Skeletal muscle cell (primary cell): ENCODE results near the gene ZNF496.
"Not testable (repeated sequence)": the region's sequence is repeated elsewhere in the genome, so short reads cannot be mapped to it uniquely, and the experiment has no call there.

Experiments used
- DNase-seq: peaks from one replicate; pipeline ENCODE4 v3.0.0-alpha.2; 2010; ENCODE audit warnings: low read depth
- H3K4me3 ChIP-seq: 2 replicates; pipeline ENCODE4 v1.5.1; 2011; ENCODE audit warnings: low read depth, mild to moderate bottlenecking, control low read depth, low read length, moderate library complexity

The ZNF496 gene

DNA sequence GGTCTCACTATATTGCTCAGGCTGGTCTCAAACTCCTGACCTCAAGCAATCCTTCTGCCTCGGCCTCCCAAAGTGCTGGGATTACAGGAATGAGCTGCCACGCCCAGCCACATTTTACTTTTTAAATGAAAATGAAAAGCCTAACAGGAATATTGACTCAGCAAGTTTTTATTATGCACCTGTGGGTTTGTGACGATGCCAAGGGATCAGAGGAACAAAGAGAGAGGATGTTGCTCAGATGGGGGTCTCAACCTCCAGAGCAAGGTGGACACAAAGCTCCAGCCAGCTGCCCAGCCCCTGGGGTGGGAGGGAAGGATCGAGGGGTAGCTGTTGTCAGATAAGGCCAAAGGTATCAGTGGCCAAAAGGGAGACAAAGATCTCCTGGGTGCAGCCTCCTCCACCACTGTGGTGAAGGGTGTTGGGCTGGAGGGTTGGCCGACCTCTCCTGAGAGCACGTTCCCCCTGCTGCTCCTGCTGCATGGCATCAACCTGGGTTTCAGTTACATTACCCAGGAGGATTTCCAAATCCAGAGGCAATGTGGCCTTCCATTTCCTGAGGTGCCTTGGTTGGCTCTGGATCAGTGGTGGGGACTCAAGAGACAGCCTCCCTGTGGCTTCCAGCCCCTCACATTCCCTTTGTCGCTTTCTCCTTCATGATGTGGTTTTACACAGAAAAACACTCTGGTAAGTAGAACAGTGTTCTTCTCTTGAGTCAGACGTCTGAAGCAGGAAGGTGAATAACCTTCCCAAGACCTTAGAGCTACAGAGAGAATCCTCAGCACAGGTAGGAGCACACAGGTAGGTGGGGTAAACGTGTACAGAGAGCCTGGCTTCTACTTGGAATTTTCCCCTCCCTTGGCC lies 34.2 kb downstream of the ZNF496 start:
- no peak for DNase-seq
- no peak overlapping the region for H3K4me3 ChIP-seq

DNA sequence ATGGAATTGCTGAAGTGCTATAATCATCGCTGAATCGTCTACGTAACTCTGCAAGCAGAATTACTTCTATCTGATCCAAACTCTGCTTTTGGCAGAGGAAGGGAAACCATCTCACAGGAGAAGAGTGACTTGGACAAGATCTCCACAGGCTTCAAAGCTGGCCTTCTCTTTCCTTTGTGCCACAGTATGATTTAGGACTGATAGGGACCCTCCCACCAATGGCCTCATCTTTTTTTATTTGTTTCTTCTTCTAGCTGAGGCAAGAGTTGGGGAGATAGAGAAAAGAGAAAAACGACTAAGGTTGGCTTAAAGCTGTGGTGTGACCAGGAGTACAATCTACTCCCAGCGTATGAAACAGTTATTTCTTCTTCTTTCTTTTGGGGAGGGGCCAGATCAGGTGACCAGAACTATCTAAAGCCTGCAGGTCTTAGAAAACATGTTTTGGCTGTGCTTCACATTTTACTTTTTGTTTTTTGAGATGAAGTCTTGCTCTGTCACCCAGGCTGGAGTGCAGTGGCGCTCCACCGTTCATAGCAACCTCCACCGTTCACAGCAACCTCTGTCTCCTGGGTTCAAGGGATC lies 35.0 kb downstream of the ZNF496 start:
- DNase-seq = no peak
- no peak overlapping the region for H3K4me3 ChIP-seq

DNA sequence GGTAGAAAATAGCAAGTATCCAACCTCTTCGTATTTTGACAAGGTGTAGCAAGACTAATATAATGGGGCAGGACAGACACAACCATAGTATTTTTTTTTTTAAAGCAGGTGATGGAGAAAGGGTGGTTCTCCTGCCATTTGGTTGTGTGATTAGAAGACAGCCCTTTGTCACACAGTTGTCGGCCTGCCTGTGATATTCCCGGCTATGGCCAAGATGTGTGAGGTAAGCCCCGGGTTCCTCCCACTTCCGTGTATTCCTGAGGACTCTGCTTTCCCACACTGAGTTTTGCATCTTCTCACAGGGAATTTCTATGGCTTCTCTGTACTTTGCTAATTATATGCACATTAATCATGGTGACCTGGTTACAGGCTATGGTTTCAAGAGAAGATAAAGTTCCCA lies 35.9 kb downstream of the ZNF496 start:
- no peak for DNase-seq

DNA sequence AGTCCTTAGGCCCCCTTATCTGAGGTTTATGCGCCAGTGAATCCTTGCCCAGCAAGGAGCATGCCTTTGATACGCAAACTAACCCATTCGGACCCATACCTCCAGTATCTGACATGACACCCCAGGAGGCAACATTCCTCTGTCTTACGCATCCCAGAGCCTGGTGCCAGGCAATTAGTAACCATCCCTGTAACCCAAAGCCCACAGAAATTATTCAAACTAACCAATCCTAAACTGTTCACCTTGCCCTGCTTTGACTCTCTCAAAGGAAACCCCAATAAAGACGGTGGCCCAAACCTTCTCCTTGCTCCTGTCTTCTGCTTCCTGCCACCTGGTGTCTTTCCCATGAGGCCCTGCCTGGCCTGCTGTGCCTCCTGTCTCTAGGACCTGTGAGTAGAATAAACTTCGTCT lies 36.4 kb downstream of the ZNF496 start:
- no peak overlapping the region for H3K4me3 ChIP-seq
- no peak for DNase-seq

More for the DNA sequence above, 35.9 kb downstream of the ZNF496 start:
- no peak overlapping the region for H3K4me3 ChIP-seq

DNA sequence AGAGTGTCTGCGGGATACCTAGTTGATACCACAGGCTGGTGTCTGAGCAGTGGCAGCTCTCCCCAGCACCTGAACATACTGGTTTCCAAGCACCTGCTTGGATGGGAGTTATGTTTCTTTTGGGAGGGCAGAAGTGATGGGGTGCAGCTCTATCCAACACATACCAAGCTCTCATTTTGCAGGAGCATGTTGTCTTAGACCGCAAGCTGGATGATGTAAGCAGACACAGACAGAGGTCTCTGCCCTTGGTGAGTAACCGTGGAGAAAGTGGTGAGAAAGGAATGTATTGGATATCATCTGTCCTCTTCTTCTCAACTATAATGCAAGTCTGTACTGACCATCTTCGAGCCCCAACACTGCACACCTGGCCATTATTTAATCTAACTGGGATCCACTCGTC lies 37.4 kb downstream of the ZNF496 start:
- H3K4me3 ChIP-seq = no peak overlapping the region
- DNase-seq = peak; percentile 75

DNA sequence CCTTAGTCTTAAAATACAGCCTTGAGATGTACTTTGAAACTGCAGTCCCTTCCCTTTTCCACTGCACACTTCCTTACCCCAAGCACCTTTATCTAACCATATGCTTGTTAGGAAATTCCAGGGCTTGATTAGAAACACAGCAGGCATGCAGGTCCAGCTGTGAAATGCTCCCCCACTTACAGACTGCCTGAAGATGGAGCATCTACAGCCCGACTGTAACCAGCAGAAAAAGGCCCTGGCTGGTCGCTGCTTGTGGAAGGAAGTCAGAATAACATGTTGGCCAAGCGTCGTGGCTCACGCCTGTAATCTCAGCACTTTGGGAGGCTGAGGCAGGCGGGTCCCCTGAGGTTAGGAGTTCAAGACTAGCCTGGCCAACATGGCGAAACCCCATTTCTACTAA lies 38.6 kb downstream of the ZNF496 start:
- no peak overlapping the region for H3K4me3 ChIP-seq
- DNase-seq = no peak

DNA sequence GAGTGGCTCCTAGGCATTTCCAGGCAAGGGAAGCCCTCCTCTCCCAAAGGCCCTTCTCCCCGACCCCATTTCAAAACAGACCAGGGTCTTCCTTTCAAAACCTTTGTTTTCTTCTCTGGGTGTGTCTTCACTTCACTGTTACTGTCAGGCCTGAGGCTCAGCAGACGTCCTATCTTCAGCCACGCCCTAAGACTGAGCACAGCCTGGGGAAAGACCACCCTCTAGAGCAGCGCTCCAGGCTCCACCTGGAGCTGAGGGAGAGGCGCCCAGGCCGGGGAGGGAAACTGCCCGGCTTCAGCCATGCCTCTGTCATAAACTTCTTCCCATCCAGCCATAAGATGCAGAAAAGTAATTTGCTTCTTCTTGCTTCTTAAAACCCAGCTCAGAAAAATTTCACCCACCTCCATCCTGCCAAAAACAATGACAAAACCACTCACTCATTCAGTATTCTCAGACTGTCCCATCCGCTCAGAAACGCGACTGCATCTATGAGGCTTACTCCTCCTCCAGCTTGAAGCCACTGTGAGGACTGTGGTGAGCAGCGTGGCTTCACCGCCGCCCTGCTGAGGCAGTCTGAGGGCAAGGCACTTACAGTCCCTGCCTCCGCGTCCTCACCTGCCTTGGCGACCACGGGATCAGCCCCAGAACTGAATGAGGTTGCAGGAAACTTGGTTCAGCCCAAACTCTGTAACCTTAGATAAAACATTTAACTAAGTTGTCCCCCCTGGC lies 39.7 kb downstream of the ZNF496 start:
- H3K4me3 ChIP-seq = no peak overlapping the region
- DNase-seq = no peak

DNA sequence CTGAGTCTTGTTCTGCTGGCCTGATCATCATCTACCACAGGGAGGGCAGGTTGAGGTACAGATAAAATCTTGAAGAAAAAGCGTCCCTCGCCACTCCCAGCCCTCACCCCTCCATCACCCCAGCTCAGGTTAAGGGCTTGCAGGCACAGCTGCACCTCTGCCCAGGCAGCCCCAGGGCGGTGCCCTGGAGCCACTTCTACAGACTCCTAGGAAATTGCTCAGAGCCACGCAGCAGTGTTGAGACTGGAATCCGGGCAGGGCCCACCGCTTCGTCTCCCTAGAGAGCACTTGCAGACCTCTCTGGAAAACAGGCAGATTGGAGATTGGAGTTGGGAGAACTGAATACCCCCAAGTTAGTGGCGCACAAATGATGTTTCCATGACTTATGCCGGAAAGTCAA lies 40.5 kb downstream of the ZNF496 start:
- no peak for DNase-seq
- H3K4me3 ChIP-seq = no peak overlapping the region

DNA sequence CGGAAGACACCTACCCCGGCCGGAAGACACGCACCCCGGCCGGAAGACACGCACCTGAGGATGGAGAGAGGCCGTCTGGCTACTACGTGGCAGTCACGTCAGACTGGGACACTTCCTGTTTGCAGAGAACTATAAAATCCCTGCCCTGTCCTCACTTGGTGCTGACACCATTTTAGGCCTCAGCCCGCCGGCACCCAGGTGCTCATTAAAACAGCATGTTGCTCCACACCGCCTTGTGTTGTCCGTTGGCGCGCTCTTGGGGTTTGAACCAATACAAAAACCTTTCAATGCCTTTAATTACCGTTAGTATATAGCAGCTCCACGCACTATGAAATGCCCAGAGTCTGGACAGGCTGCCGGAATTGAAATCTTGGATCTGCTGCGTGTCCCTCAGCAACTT lies 41.1 kb downstream of the ZNF496 start:
- no peak overlapping the region for H3K4me3 ChIP-seq
- no peak for DNase-seq

DNA sequence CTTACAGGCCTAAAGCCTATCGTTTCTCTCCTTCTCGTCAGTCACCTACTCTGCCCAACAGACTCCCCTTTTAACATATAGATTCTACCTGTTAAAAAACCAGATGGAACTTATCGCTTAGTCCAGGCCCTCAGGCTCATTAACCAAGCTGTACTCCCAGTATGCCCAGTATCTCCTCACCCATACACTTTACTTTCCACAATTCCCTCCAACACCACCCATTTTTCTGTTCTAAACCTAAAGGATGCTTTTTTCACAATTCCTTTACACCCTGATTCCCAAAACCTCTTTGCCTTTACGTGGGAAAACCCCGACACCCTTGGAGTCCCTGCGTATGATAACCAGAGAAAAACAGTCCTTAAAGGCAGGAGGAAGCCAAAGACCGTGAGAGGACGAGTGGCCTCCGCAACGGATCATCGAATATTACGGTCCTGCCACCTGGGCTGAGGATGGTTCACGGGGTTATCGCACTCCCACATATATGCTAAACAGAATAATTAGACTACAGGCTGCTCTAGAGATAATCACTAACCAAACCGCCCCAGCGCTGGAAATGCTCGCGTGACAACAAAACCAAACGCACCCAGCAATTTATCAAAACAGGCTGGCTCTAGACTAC lies 42.3 kb downstream of the ZNF496 start:
- DNase-seq, H3K4me3 ChIP-seq: not testable (repeated sequence)

DNA sequence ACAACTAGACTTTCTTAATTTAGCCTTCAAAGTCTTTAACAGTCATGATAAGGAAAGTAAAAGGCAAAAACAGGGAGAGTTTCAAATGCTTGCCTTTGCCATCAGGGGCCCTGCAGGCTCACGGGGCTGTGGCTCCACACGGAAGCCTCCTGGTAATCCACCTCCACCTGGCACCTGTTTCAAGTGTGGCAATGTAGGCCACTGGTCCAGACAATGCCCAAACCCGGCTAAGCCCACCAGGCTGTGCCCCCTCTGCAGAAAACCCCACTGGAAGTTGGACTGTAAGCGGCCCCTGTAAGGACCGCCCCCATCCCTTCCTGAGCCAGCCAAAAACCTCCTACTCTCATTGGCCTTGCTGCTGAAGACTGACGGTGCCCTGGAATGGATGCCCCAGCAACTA lies 43.3 kb downstream of the ZNF496 start:
- no peak overlapping the region for H3K4me3 ChIP-seq
- DNase-seq = no peak

DNA sequence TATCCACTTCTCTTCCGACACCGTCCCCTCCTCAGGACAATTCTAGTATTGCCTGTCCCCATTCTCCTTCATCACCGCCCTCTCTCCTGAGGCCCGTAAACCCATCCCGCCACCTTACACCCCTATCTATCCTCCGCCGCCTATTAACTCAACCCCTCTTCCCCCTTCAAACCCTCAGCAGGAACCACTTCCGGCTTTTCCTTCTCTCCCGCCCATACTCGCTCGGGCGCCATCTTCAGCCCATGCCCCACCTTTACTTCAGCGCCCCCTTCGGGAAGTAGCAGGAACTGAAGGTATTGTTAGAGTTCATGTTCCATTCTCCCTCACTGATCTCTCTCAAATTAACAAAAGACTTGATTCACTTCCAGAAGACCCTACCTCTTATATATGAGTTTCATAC lies 44.2 kb downstream of the ZNF496 start:
- DNase-seq = no peak

DNA sequence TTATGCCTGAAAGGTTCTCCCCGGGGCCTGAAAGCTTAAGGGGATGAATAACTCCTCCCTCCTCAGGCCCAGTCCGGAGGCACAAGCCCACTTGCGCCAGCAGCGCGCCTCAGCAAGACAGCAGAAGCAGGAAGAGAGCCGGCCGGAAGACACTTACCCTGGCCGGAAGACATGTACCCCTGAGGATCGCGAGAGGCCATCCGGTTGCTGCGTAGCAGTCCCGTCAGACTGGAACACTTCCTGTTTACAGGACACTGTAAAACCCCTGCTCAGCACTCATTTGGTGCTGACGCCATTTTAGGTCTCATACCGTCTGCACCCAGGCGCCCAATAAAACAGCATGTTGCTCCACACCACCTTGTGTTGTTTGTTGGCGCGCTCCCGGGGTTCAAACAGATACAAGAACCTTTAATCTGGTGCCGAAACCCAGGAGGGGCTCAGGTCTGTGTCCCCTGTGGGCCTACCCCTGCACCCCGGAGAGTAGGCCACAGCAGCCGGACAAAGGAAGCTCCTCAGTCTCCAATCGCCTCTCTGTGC lies 45.5 kb downstream of the ZNF496 start:
- no peak overlapping the region for H3K4me3 ChIP-seq
- DNase-seq = no peak

More for the DNA sequence above, 44.2 kb downstream of the ZNF496 start:
- H3K4me3 ChIP-seq = no peak overlapping the region

DNA sequence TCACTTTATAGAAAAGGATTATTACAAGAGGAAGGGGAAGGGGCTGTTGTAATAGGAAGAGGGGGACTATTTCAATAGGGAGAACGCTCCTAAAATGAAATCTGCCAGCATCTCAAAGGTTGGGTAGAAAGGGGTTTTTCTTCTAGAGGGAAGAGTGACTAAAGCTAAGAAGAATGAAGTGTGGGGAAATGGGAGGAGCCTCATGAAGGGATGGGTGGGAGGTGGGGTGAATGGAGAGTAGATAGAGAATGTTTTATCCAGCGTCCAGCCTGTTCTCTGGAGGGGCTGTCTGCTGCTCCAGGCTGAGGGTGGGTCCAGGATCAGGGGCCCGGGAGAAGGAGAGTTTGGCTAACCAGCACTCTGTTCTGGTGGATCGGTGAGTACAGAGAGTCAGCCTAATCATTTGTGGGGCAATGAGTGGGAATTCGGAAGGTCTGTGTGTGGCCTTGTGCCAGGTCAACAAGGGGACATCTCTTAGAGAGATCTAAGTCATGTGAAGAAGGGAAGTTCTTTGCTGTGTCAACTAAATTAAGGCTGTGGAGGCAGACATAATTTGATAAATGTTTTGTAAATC lies 50.6 kb downstream of the ZNF496 start:
- no peak for DNase-seq
- H3K4me3 ChIP-seq = no peak overlapping the region

DNA sequence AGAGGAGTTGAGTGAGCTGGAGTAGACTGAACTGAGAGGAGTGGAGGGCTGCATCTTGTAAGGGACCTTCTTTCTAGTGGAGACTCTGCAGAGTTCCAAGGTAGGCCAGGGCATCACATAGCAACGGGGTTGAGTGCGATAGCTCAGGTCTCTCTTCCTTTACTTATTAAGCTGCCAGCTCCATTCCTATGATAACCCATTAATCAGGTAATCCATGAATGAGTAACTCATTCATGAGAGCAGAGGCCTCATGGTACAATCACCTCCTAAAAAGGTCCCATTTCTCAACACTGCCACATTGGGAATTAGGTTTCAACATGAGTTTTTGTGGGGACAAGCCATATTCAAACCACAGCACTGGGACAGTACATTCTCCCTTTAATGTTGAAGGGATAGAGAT lies 54.5 kb downstream of the ZNF496 start:
- DNase-seq = no peak
- no peak overlapping the region for H3K4me3 ChIP-seq

DNA sequence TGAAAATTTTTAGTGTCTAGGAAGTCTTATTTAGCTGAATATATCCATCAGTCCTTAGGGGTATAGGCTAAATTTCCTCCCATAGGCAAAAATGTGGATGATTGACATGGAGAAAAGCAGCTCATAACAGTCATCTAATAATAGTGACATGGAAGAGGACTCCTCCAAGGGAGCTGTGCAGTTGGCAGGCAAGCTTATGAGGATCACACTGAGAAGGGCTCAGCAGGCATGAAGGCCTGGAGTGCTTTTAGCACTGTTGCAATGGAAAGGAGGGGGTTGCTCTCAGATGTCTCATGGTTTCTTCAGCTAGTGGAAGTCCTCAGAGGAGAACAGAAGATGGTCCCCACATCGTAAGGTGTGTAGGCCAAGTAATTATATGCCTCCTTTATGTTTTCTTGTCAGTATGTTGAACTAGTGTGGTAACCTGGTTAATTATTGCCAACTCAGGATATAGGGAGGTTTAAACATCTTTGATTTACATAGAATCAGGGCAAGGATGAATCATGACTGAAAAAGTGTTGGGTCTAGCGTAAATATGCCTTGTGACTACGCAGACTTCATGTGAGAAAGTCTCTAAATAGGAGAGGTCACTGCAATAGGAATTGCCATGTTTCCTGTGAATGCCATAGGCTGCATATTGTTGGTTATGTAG lies 56.9 kb downstream of the ZNF496 start:
- DNase-seq = no peak
- H3K4me3 ChIP-seq = no peak overlapping the region

DNA sequence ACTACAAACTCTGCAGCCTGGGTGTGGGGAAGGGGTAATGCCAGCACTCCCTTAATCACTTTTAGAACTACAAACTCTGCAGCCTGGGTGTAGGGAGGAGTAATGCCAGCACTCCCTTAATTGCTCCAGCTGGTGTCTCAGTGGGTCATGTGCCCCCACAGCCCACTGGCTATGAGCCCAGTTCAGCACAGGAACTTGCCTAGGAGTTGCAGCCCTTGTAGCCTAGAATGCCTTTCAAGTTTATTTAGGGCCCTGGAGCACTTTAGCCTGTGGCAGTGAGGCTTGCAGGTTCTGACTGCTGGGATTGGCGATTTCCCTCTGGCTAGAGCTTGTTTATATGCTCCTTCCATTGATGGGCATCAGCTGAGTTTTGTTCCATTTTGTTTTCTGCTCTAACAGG lies 58.7 kb downstream of the ZNF496 start:
- no peak overlapping the region for H3K4me3 ChIP-seq
- DNase-seq = no peak

DNA sequence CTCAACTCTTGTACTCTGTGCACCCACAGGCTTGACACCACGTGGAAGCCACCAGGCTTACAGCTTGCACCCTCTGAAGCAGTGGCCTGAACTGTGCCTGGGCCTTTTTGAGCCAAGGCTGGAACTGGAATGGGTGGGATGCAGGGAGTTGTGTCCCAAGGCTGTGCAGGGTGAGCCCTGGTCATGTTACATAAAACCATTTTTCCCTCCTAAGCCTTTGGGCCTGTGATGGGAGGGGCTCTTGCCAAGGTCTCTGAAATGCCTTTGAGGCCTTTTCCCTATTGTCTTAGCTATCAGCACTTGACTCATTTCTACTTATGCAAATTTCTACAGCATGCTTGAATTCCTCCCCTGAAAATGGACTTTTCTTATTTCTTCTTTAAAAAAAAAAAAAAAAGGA lies 61.7 kb downstream of the ZNF496 start:
- DNase-seq = no peak
- no peak overlapping the region for H3K4me3 ChIP-seq

DNA sequence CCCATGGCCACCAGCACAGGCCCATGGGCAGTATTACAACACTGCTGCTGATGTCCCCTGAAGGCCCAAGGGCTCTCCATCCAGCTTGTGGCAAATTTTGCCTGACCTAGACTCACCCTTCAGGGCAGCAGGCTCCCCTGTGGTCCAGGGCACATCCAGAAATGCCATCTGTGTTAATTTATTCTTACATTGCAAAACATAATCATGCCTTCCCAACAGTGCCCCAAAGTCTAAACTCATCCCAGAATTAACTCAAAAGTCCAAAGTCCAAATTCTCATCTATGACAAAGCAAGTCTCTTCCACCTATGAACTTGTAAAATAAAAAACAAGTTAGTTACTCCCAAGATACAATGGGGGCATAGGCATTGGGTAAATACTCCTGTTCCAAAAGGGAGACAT lies 62.5 kb downstream of the ZNF496 start:
- DNase-seq = no peak
- H3K4me3 ChIP-seq = no peak overlapping the region
